KOPT-K1 (cell line): Measurements from ENCODE around the gene IP6K3.

Experiments
- H3K27ac ChIP-seq: fragments of 200-600 bp; sonication (generic); 2 replicates; pipeline ENCODE4 v1.5.1; 2016; ENCODE audit warnings: antibody characterized with exemption, mild to moderate bottlenecking, low read depth, low read length; ENCODE audit not compliant: poor library complexity, severe bottlenecking
- H3K36me3 ChIP-seq: fragments of 200-600 bp; sonication (generic); 2 replicates; pipeline ENCODE4 v1.5.1; 2017; ENCODE audit warnings: antibody characterized with exemption, mild to moderate bottlenecking, low read length, moderate library complexity; ENCODE audit not compliant: insufficient read depth
- H3K9me3 ChIP-seq: fragments of 200-600 bp; sonication (generic); 2 replicates; pipeline ENCODE4 v1.5.1; 2017; ENCODE audit warnings: antibody characterized with exemption, low read length, mild to moderate bottlenecking; ENCODE audit not compliant: insufficient read depth, poor library complexity, severe bottlenecking

IP6K3 gene

GRCh38 chr6:33693186-33694105, 53.3 kb downstream of the IP6K3 start:
- H3K27ac ChIP-seq, result no peak overlapping the region
- H3K36me3 ChIP-seq, result peaks cover 100% of the 10 kb centered on the region
- H3K9me3 ChIP-seq, result no peaks in the 10 kb centered on the region

GRCh38 chr6:33692760-33693158, 53.9 kb downstream of the IP6K3 start:
- Histone ChIP-seq H3K27ac (no peak overlapping the region), H3K36me3 (peaks cover 99% of the 10 kb centered on the region), H3K9me3 (no peaks in the 10 kb centered on the region)

GRCh38 chr6:33692078-33692759, 54.5 kb downstream of the IP6K3 start:
- peaks cover 99% of the 10 kb centered on the region for H3K36me3 ChIP-seq
- H3K9me3 ChIP-seq, result no peaks in the 10 kb centered on the region
- no peak overlapping the region for H3K27ac ChIP-seq

- H3K27ac ChIP-seq, result no peak overlapping the region
- peaks cover 99% of the 10 kb centered on the region for H3K36me3 ChIP-seq
- no peaks in the 10 kb centered on the region for H3K9me3 ChIP-seq
These were observed 55.1 kb downstream of the IP6K3 start for GRCh38 chr6:33691456-33692077.

- Histone ChIP-seq H3K9me3 (no peaks in the 10 kb centered on the region), H3K27ac (no peak overlapping the region), H3K36me3 (peaks cover 99% of the 10 kb centered on the region)
These were observed 55.9 kb downstream of the IP6K3 start for GRCh38 chr6:33690766-33691165.

- Histone ChIP-seq H3K36me3 (peaks cover 99% of the 10 kb centered on the region), H3K27ac (no peak overlapping the region), H3K9me3 (no peaks in the 10 kb centered on the region)
These were observed 56.8 kb downstream of the IP6K3 start for GRCh38 chr6:33689879-33690278.

GRCh38 chr6:33689148-33689494, 57.6 kb downstream of the IP6K3 start:
- Histone ChIP-seq H3K9me3 (no peaks in the 10 kb centered on the region), H3K36me3 (peaks cover 99% of the 10 kb centered on the region), H3K27ac (no peak overlapping the region)

GRCh38 chr6:33688451-33689147, 58.1 kb downstream of the IP6K3 start:
- Histone ChIP-seq H3K9me3 (no peaks in the 10 kb centered on the region), H3K36me3 (peaks cover 99% of the 10 kb centered on the region), H3K27ac (no peak overlapping the region)

- Histone ChIP-seq H3K36me3 (peaks cover 99% of the 10 kb centered on the region), H3K27ac (no peak overlapping the region), H3K9me3 (no peaks in the 10 kb centered on the region)
These were observed 58.7 kb downstream of the IP6K3 start for GRCh38 chr6:33688006-33688405.

- Histone ChIP-seq H3K9me3 (no peaks in the 10 kb centered on the region), H3K27ac (no peak overlapping the region), H3K36me3 (peaks cover 99% of the 10 kb centered on the region)
These were observed 59.4 kb downstream of the IP6K3 start for GRCh38 chr6:33686981-33687975.

GRCh38 chr6:33686225-33686924, 60.3 kb downstream of the IP6K3 start:
- Histone ChIP-seq H3K36me3 (peaks cover 99% of the 10 kb centered on the region), H3K27ac (no peak overlapping the region), H3K9me3 (no peaks in the 10 kb centered on the region)

- Histone ChIP-seq H3K36me3 (peaks cover 99% of the 10 kb centered on the region), H3K9me3 (no peaks in the 10 kb centered on the region), H3K27ac (no peak overlapping the region)
These were observed 61.1 kb downstream of the IP6K3 start for GRCh38 chr6:33685411-33686224.

GRCh38 chr6:33684983-33685382, 61.7 kb downstream of the IP6K3 start:
- Histone ChIP-seq H3K9me3 (no peaks in the 10 kb centered on the region), H3K27ac (no peak overlapping the region), H3K36me3 (peaks cover 99% of the 10 kb centered on the region)
